Prostate gland (tissue), 2 donors: ENCODE measurements around the gene TOX3.

Experiments
- POLR2A ChIP-seq: fragments of 450-650 bp; IDR thresholded peaks from one replicate; pipeline ENCODE4 v1.6.1; 2016; ENCODE audit warnings: antibody characterized with exemption, mild to moderate bottlenecking
- POLR2AphosphoS5 ChIP-seq: sonication (generic); formaldehyde crosslinking; IDR thresholded peaks from one replicate; pipeline ENCODE4 v1.6.1; 2017; ENCODE audit warnings: antibody characterized with exemption
- TF ChIP-seq, protein P1 (sequence below), 4 experiments: fragments of 200-600 bp in 2 of 4; fragments of 450-650 bp in 2 of 4; sonication (generic) in 2 of 4; IDR thresholded peaks; 1 replicate in 3 of 4; 2 replicates in 1 of 4; pipeline ENCODE4 v1.5.1; 2016 to 2019; ENCODE audit warnings: antibody characterized with exemption in 4 of 4, mild to moderate bottlenecking in 2 of 4, moderate library complexity in 2 of 4

DNA sequence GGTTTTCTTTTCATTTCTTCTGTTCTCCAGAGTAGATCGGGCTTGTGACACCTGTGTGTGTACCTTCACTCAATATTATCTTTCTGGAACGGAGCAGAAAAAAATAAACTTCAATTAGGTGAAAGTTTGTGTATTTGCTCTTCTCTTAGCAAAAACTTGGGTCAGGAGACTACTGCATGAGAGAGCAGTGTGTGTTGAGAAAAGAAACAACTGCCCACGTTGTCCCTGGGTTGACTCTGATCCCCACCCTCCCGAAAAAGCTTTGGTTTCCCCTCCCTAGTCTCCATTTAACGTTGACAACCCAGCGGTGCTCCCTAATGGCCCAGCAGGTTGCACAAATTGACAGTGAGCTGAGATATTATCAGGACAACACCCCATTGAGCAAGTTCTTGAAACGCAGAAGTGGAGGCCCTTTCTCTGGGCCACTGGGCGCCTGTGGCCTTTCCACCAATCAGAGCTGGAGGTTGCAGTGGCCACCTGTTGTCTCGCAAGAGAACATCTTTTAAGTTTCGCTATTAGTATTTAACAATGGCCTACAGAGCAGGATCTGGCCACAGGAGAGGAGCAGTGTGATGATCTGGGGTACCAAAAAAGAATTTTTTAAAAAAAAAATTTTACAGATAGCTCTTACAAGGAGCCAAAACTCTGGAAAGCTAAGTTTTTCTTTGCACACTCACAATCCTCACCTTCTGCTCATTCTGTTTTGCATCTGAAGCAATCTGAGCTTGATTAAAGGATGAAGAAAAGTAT is 1.5 kb upstream of the TOX3 start:
- TF ChIP-seq POLR2AphosphoS5, result no peak
- TF ChIP-seq, protein P1, sequence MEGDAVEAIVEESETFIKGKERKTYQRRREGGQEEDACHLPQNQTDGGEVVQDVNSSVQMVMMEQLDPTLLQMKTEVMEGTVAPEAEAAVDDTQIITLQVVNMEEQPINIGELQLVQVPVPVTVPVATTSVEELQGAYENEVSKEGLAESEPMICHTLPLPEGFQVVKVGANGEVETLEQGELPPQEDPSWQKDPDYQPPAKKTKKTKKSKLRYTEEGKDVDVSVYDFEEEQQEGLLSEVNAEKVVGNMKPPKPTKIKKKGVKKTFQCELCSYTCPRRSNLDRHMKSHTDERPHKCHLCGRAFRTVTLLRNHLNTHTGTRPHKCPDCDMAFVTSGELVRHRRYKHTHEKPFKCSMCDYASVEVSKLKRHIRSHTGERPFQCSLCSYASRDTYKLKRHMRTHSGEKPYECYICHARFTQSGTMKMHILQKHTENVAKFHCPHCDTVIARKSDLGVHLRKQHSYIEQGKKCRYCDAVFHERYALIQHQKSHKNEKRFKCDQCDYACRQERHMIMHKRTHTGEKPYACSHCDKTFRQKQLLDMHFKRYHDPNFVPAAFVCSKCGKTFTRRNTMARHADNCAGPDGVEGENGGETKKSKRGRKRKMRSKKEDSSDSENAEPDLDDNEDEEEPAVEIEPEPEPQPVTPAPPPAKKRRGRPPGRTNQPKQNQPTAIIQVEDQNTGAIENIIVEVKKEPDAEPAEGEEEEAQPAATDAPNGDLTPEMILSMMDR (IDR thresholded peaks at IDR 0.05), result no peak
- TF ChIP-seq POLR2A, result no peak
